Measurements from ENCODE around the gene CCDC33.

CCDC33 gene

DNA sequence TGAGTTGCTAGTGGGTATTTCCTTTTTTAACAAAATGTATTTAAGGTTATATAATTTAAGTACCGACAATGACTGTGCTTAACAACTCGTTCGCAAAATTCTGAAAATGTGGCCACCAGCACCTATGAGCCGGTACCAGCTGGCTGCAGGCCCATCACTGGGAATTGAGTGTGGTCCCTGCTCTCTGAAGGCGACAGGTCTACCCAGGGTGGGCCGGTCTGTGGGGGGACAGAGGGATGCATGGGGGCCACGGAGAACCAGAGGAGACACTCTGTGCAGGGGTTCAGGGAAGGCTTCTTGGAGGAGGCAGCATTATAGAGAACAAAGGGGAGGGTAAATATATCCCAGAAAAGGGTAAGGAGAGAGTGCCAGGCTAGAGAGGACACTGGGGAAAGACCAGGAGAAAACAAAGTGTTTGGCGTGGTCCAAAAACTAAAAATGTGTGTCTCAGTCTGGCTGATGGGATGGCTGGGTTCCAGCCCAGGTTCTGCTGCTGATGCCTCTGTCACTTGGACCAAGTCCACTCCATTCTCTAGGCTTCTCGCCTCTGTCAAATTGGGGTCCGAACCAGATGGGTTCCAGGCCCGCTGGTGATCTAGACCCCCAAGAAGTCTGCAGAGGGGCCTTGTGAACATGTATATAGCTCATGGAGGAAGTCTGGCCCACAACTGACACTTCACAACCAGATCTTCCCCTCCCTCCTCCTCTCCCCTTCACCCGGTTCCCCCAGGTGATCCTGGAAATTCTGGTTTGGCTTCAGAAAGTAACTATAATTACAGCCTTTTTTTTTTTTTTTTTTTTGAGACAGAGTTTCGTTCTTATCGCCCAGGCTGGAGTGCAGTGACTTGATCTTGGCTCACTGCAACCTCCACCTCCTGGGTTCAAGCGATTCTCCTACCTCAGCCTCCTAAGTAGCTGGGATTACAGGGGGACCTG lies 142.0 kb downstream of the CCDC33 start (continued):
- TF ChIP-seq BCL11B (tag by site-specific recombination; IDR thresholded peaks at IDR 0.05; ENCODE audit: low read depth) = no peak
- TF ChIP-seq ZNF423 (tag by site-specific recombination; IDR thresholded peaks at IDR 0.05) = no peak
- TF ChIP-seq, protein P1, sequence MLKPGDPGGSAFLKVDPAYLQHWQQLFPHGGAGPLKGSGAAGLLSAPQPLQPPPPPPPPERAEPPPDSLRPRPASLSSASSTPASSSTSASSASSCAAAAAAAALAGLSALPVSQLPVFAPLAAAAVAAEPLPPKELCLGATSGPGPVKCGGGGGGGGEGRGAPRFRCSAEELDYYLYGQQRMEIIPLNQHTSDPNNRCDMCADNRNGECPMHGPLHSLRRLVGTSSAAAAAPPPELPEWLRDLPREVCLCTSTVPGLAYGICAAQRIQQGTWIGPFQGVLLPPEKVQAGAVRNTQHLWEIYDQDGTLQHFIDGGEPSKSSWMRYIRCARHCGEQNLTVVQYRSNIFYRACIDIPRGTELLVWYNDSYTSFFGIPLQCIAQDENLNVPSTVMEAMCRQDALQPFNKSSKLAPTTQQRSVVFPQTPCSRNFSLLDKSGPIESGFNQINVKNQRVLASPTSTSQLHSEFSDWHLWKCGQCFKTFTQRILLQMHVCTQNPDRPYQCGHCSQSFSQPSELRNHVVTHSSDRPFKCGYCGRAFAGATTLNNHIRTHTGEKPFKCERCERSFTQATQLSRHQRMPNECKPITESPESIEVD (tag by site-specific recombination; IDR thresholded peaks at IDR 0.05) = no peak
- TF ChIP-seq ZNF670 (tag by site-specific recombination; IDR thresholded peaks at IDR 0.05; ENCODE audit: low read depth) = no peak

DNA sequence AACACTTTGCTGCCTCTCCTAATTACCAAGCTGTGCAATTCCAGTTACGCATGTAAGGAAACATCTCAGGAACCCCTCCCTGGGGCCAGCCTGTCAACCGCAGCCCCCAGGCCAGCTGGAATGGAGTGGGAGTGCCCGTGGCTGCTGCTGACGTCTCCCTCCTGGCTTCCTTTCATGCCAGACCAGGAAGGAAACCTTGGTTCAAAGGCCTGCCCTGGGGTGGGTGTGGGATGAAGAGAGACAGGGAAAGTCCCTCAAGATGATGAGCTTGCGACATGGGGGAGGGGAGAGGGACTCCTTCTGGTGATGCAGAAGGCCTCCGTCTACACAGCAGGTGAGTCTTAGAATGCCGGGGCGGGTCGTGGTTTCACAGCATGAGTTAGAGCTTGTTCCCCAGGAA lies 142.7 kb downstream of the CCDC33 start:
- Histone ChIP-seq H3K27ac (ENCODE audit: extremely low read depth, low read depth, low read length) (no peak overlapping the region), H3K4me3 (ENCODE audit: low read depth, low read length) (no peak overlapping the region), H3K36me3 (ENCODE audit: control insufficient read depth in 2 of 2, insufficient read depth in 1 of 2, low read length in 2 of 2) (no peaks in the 10 kb centered on the region), H3K9me3 (ENCODE audit: control insufficient read depth, insufficient read depth, low read depth, low read length) (no peaks in the 10 kb centered on the region), H3K4me1 (ENCODE audit: control insufficient read depth, insufficient read depth, low read length) (peaks cover 8% of the 10 kb centered on the region)
- CTCF ChIA-PET = interaction anchor here (0.6 to 25.1 kb wide), 12 partner anchors 10 to 584 kb away, joined by 3 to 768 read pairs (median 5); partner anchors contain the start of gene SEMA7A
- TF ChIP-seq ZFHX2 (tag by site-specific recombination; conservative IDR thresholded peaks at IDR 0.05) (peak; percentile 36; the same call in 1 of the 2 replicates), EGR2 (tag by site-specific recombination; IDR thresholded peaks at IDR 0.05; ENCODE audit: low read depth) (peak; percentile 53), ZBTB7A (tag by site-specific recombination; IDR thresholded peaks at IDR 0.05; ENCODE audit: low read depth) (no peak)
- POLR2A ChIA-PET = interaction anchor here (0.9 kb wide), 1 partner anchor 162 kb away, joined by 5 read pairs; the partner anchor contains the start of gene ARID3B

DNA sequence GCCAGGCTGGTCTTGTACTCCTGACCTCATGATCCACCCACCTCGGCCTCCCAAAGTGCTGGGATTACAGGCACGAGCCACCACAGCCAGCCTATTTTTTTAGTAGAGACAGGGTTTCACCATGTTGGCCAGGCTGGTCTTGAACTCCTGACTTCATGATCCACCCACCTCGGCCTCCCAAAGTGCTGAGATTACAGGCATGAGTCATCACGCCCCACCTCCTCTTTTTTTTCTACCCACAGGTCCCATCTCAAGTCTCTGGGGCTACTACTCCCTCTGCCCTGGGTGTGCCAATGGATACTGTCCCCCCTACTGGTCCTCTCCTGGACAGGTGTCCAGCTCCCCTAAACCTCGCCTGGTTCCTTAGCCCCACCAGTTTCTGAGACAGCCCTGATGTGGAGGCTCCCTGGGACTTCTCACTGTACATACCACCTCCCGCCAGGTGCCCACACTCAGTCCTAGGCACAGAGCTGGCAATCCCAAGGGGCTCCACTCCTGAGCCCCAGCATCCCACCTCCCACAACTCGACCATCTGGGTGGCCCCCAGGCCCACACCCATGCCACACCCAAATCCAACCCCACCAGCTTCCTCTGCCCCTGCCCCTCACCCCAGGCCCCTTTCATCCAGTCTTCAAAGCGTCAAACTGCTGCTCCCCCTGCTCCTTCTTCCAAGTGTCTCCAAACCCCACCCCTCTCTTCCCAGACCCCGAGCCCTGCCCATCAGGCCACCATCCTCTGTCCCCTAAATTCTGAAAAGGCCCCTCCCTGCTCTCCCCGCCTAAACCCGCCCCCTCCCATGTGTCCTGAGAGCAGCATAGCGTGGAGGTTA lies 144.4 kb downstream of the CCDC33 start:
- H3K36me3 ChIP-seq (ENCODE audit: control insufficient read depth in 2 of 2, insufficient read depth in 1 of 2, low read length in 2 of 2) = no peaks in the 10 kb centered on the region
- no peak overlapping the region for H3K27ac ChIP-seq (ENCODE audit: extremely low read depth, low read depth, low read length)
- ChIA-PET CTCF (interaction anchor here (0.6 to 25.1 kb wide), 12 partner anchors 30 to 495 kb away, joined by 3 to 768 read pairs (median 4); partner anchors contain the start of genes SEMA7A and UBL7), POLR2A (no interaction called here)
- no peaks in the 10 kb centered on the region for H3K9me3 ChIP-seq (ENCODE audit: control insufficient read depth, insufficient read depth, low read depth, low read length)
- no peaks in the 10 kb centered on the region for H3K4me1 ChIP-seq (ENCODE audit: control insufficient read depth, insufficient read depth, low read length)
- no peak overlapping the region for H3K4me3 ChIP-seq (ENCODE audit: low read depth, low read length)
- no peak for TF ChIP-seq ZNF10 (tag by site-specific recombination; IDR thresholded peaks at IDR 0.05)
- TF ChIP-seq ZNF341 (tag by site-specific recombination; IDR thresholded peaks at IDR 0.05; ENCODE audit: low read depth) = 0 out of 2 replicates have a peak, but pooled peaks have one; percentile 14
- TF ChIP-seq ZNF140 (tag by site-specific recombination; IDR thresholded peaks at IDR 0.05) = no peak
- peak; percentile 62 for TF ChIP-seq GLIS1 (tag by site-specific recombination; IDR thresholded peaks at IDR 0.05)
- TF ChIP-seq ZFHX2 (tag by site-specific recombination; conservative IDR thresholded peaks at IDR 0.05) = peak; percentile 92
- TF ChIP-seq GLI4 (tag by site-specific recombination; IDR thresholded peaks at IDR 0.05) = no peak
- peak; percentile 90 for TF ChIP-seq EGR2 (tag by site-specific recombination; IDR thresholded peaks at IDR 0.05; ENCODE audit: low read depth)
- TF ChIP-seq, protein P2, sequence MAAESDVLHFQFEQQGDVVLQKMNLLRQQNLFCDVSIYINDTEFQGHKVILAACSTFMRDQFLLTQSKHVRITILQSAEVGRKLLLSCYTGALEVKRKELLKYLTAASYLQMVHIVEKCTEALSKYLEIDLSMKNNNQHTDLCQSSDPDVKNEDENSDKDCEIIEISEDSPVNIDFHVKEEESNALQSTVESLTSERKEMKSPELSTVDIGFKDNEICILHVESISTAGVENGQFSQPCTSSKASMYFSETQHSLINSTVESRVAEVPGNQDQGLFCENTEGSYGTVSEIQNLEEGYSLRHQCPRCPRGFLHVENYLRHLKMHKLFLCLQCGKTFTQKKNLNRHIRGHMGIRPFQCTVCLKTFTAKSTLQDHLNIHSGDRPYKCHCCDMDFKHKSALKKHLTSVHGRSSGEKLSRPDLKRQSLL (tag by site-specific recombination; IDR thresholded peaks at IDR 0.05) = no peak
- TF ChIP-seq, protein P3, sequence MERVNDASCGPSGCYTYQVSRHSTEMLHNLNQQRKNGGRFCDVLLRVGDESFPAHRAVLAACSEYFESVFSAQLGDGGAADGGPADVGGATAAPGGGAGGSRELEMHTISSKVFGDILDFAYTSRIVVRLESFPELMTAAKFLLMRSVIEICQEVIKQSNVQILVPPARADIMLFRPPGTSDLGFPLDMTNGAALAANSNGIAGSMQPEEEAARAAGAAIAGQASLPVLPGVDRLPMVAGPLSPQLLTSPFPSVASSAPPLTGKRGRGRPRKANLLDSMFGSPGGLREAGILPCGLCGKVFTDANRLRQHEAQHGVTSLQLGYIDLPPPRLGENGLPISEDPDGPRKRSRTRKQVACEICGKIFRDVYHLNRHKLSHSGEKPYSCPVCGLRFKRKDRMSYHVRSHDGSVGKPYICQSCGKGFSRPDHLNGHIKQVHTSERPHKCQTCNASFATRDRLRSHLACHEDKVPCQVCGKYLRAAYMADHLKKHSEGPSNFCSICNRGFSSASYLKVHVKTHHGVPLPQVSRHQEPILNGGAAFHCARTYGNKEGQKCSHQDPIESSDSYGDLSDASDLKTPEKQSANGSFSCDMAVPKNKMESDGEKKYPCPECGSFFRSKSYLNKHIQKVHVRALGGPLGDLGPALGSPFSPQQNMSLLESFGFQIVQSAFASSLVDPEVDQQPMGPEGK (tag by site-specific recombination; IDR thresholded peaks at IDR 0.05) = peak; percentile 34; the same call in 1 of the 2 replicates
- TF ChIP-seq, protein P4, sequence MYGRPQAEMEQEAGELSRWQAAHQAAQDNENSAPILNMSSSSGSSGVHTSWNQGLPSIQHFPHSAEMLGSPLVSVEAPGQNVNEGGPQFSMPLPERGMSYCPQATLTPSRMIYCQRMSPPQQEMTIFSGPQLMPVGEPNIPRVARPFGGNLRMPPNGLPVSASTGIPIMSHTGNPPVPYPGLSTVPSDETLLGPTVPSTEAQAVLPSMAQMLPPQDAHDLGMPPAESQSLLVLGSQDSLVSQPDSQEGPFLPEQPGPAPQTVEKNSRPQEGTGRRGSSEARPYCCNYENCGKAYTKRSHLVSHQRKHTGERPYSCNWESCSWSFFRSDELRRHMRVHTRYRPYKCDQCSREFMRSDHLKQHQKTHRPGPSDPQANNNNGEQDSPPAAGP (tag by site-specific recombination; IDR thresholded peaks at IDR 0.05) = peak; percentile 47; the same call in 1 of the 2 replicates
- TF ChIP-seq ZNF530 (tag by site-specific recombination; IDR thresholded peaks at IDR 0.05; ENCODE audit: low read depth) = no peak
- 0 out of 2 replicates have a peak, but pooled peaks have one; percentile 29 for TF ChIP-seq KLF16 (tag by site-specific recombination; IDR thresholded peaks at IDR 0.05)
- TF ChIP-seq, protein P5, sequence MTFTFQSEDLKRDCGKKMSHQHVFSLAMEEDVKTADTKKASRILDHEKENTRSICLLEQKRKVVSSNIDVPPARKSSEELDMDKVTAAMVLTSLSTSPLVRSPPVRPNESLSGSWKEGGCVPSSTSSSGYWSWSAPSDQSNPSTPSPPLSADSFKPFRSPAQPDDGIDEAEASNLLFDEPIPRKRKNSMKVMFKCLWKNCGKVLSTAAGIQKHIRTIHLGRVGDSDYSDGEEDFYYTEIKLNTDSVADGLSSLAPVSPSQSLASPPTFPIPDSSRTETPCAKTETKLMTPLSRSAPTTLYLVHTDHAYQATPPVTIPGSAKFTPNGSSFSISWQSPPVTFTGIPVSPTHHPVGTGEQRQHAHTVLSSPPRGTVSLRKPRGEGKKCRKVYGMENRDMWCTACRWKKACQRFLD (tag by site-specific recombination; IDR thresholded peaks at IDR 0.05) = no peak
- 0 out of 2 replicates have a peak, but pooled peaks have one; percentile 16 for TF ChIP-seq KLF8 (tag by site-specific recombination; IDR thresholded peaks at IDR 0.05)
